GM18517 (cell line): ENCODE results near the gene CFAP61.

Experiments
- ATAC-seq: cut with Tn5 transposase; IDR thresholded peaks from one replicate; pipeline ENCODE4 v1.9.1; 2021; ENCODE audit warnings: mild to moderate bottlenecking, moderate library complexity; ENCODE audit not compliant: unreplicated experiment

Gene CFAP61

DNA sequence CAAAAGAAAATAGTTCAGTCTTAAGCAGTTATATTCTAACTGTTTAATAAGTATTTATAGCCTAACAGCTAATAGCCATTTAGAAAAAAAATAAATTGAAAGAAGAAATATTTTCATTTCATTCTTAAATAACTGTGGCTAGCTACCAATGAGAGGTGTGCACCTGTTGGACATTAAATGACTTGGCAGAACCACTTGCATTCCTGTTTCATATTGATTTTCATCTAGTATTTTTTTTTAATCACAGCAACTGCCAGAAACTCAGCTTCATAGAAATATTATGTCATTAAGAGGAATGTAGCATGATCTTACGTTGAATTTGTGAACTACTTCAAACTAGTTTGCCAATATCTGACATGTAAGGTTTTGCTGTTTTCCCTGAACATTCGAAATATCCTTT, 25.0 kb upstream of the CFAP61 start:
- ATAC-seq, result no peak

DNA sequence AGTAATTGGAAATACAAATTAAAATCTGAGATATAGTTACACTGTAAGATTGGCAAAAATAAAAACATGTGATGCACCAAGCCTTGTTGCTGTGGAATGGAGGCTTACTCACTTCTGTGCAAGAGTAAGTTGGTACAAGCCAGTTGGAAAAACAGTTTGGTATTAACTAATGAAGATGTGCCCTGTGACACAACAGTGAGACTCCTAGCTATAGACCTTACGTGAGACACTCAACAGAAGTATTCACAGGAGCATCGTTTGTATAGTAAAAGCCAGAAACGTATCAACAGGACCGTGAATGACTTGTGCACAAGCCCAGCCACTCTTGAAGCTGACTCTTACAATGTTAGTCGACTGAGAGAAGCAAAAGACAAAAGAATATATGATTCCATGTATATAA, 20.5 kb upstream of the CFAP61 start:
- no peak for ATAC-seq

- no peak for ATAC-seq
Measured at GRCh38 chr20:20034486-20034885, 17.8 kb upstream of the CFAP61 start.

DNA sequence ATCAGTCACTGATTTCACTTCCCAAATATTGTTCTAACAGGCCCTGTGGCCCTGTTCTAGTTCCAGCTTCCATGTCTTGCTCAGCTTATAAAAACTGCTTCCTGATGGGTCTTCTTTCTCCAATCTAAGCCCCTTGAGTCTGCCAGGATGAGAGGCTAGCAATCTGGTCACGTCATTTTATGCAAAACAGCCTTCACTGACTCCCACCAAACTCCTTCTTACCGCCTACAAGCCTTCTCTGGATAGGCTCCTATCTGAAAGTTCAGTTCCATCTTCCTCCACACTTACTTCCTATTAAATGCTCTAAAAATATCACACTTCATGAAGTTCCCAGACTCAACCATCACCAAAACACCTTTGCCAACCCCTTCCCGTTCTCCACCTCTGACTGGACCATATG, 15.6 kb upstream of the CFAP61 start:
- no peak for ATAC-seq

GRCh38 chr20:20037960-20038359, 14.4 kb upstream of the CFAP61 start:
- ATAC-seq, result no peak

DNA sequence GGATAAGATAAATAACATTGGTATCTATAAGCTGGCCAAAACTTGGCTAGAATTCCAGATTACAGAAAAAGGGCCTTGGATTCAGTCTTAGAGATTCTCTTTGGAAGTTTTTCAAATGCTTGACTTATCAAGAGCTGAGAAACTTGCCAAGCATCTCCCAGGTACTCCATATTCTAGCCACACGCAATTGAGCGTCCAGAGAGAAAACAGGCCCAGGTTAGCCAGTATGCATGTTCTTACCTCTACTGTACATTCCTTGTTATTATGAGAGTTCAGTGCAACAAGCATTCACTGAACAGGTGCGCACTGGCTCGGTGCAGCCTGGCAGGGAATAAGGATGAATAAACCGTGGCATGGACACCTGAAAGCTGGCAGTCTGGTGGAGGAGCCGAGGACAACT, 13.7 kb upstream of the CFAP61 start:
- ATAC-seq, result no peak

DNA sequence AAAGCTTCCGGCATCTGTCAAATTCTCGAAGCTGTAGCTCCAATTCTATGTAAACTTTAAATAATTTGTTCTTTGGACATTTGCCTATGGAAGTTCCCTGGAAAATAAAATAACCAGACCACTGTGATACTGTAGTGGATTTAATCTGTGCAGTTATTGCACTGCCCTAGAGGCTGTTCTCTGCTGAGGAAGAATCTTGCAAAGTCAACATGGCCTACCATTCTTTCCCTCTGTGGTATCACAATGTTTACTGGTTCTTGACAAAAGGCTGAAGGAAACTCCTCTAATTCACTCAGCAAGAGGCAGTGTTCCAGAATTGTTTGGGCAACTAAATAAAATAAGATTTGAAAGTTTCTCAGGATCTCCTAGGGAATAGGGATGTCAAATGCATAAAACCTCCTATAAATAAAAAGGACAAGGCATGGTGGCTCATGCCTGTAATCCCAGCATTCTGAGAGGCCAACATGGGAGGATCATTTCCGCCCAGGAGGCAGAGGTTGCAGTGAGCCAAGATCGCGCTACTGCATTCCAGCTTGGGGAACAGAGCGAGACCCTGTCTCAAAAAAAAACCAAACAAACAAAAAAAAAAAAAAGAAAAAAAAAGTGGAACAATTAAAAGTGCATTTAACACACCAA, 12.5 kb upstream of the CFAP61 start:
- no peak for ATAC-seq

- peak; percentile 17 for ATAC-seq
Measured at GRCh38 chr20:20051767-20052073, 612 bp upstream of the CFAP61 start.

- ATAC-seq, result no peak
Measured at GRCh38 chr20:20060234-20060998, 8.1 kb downstream of the CFAP61 start.

- ATAC-seq, result no peak
Measured at GRCh38 chr20:20063941-20064702, 11.8 kb downstream of the CFAP61 start.

DNA sequence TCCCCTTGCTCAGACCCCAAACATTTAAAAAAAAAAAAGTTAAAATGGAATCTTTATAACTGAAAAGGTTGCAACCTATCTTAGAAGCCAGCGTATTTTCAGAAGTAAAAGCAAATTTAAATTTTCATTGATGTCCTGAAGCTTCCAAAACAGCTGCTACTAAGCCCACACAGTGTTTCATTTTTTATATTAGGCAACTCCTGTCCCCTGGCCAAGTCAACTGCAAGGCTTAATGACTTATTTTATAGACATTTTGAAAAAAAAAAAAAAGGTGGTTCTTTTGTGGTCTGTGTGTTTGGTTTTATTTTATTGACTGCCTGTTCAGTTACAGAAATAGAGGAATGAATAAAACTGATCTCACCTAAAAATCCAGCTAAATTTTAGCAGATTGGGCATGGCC, 13.0 kb downstream of the CFAP61 start:
- ATAC-seq, result no peak

DNA sequence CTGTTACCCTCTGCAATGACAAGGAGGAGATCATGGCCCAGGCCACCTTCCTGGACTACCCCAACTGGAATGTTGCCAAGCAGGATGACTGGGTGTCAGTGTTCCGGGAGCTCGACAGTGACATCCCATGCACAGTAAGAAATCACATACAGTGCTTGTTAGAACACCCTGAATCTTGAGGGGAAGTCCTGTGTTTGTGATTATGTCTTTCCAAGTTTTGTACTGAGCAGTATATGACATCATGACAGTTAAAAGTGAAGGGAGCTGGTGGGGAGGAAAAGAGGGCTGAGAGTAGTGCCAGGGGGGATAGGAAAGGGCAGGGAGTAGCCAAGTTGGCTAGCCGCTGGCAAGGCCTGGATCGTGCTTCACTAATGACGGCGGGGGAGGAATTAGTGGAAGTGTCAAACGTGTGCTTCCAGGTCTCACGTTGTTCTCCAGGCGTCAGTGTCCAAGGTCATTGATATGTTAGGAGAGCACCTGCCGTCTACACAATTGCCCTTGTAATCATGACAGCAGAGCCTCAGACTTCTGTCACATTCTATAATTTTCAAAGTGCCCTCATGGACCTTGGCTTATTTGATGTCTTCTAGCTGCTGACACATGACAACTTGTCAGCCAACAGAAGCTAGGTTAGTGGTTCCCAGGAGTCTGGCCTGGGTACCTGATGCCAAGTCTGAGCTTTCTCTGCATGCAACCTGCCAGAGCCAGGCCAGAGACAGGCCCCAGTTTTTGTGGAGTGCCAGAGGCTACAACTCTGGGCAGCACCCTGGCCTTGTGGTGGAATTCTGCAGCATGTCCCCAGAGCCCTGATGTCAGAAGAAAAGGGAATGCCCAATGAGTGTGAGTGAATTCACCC, 18.8 kb downstream of the CFAP61 start:
- ATAC-seq, result no peak

DNA sequence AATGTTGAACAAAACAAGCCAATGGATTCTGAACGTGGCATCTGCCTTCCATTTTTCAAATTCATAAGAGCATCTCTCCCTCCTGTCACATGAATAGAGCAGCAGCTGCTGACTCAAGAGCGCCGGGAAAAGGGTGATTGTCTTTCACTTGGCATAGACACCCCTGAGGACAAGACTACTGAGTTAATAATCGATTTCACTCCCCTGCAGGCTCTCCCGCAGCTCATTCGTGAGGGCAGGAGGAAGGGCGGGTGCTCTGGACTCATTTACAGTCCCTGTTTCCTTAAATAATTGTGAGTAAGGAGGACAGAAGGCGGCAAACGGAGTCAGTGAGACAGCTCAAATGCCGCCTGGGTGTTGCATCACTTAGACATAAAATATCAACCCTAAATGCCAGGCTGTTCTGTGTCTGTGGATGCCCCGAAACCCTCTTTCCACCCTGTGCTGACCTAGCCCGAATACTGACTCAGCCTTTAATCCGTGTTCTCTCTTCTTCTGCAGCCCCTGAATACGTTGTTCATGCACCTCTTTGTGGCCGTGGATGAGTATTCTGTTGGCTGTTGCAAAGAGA, 21.6 kb downstream of the CFAP61 start:
- no peak for ATAC-seq

- no peak for ATAC-seq
Measured at GRCh38 chr20:20075032-20075431, 22.7 kb downstream of the CFAP61 start.

- no peak for ATAC-seq
Measured at GRCh38 chr20:20076297-20077065, 24.1 kb downstream of the CFAP61 start.

GRCh38 chr20:20078041-20078440, 25.7 kb downstream of the CFAP61 start:
- ATAC-seq, result no peak

- ATAC-seq, result no peak
Measured at GRCh38 chr20:20079102-20079784, 26.9 kb downstream of the CFAP61 start.

DNA sequence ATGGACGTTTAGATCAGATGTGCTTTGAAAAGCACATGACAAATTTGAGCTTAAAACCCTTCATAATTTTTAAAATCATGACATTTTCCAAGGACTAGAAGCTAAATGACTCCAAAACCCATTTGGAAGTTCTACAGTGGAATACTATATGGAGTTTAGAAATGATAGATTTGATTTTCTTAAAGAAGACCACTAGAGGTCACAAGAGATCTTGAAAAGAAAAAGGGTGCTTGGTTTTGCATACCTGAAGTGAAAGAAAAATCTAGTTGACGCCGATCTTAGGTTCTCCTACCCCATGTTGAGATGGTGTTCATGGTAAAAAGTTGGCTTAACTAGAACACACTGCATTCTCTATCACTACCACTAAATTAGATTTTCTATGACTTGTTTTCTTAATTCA, 31.5 kb downstream of the CFAP61 start:
- ATAC-seq, result no peak

- ATAC-seq, result no peak
Measured at GRCh38 chr20:20084296-20084752, 32.0 kb downstream of the CFAP61 start.
